Trophoblast cell (in vitro differentiated cells and primary cell): Measurements from ENCODE around the gene C2orf69.

Source experiments
- DNase-seq, 2 donors: peaks; one replicate each; pipeline ENCODE4 v3.0.0-alpha.2; 2016
- H2AFZ ChIP-seq: 2 replicates; pipeline ENCODE4 v1.6.1; 2013; ENCODE audit warnings: low read length, moderate library complexity, mild to moderate bottlenecking; ENCODE audit not compliant: insufficient read depth, poor library complexity
- H2AK5ac ChIP-seq: 2 replicates; pipeline ENCODE4 v1.6.1; 2013; ENCODE audit warnings: mild to moderate bottlenecking, low read length
- H2BK120ac ChIP-seq: 2 replicates; pipeline ENCODE4 v1.6.1; 2013; ENCODE audit warnings: low read length, mild to moderate bottlenecking, moderate library complexity; ENCODE audit not compliant: insufficient read depth, poor library complexity
- H2BK12ac ChIP-seq: 2 replicates; pipeline ENCODE4 v1.6.1; 2013; ENCODE audit warnings: mild to moderate bottlenecking, low read length, moderate library complexity
- H2BK5ac ChIP-seq: 2 replicates; pipeline ENCODE4 v1.6.1; 2013; ENCODE audit warnings: low read length, low read depth, moderate library complexity, mild to moderate bottlenecking; ENCODE audit not compliant: poor library complexity
- H3K14ac ChIP-seq: 2 replicates; pipeline ENCODE4 v1.6.1; 2013; ENCODE audit warnings: mild to moderate bottlenecking, low read length
- H3K18ac ChIP-seq: 2 replicates; pipeline ENCODE4 v1.6.1; 2013; ENCODE audit warnings: mild to moderate bottlenecking, low read length
- H3K23ac ChIP-seq: 2 replicates; pipeline ENCODE4 v1.6.1; 2013; ENCODE audit warnings: low read length
- H3K27ac ChIP-seq: 2 replicates; pipeline ENCODE4 v1.5.1; 2013; ENCODE audit warnings: low read depth, mild to moderate bottlenecking, inconsistent platforms, low read length, moderate library complexity
- H3K27me3 ChIP-seq: 2 replicates; pipeline ENCODE4 v1.6.1; 2013; ENCODE audit warnings: inconsistent platforms, mild to moderate bottlenecking, low read length, moderate library complexity; ENCODE audit not compliant: insufficient read depth
- H3K36me3 ChIP-seq, 2 experiments: 1 replicate in 1 of 2; 2 replicates in 1 of 2; pipeline ENCODE4 v1.6.1; 2013; ENCODE audit warnings: low read length in 2 of 2, mild to moderate bottlenecking in 2 of 2, moderate library complexity in 1 of 2; ENCODE audit not compliant: insufficient read depth in 2 of 2, control insufficient read depth in 1 of 2
- H3K4ac ChIP-seq: 2 replicates; pipeline ENCODE4 v1.6.1; 2013; ENCODE audit warnings: low read depth, mild to moderate bottlenecking, low read length, moderate library complexity
- H3K4me1 ChIP-seq, 2 experiments: 1 replicate in 1 of 2; 2 replicates in 1 of 2; pipeline ENCODE4 v1.6.1; 2013; ENCODE audit warnings: low read length in 2 of 2, mild to moderate bottlenecking in 2 of 2, moderate library complexity in 1 of 2; ENCODE audit not compliant: insufficient read depth in 2 of 2, control insufficient read depth in 1 of 2
- H3K4me2 ChIP-seq: 2 replicates; pipeline ENCODE4 v1.6.1; 2013; ENCODE audit warnings: inconsistent platforms, mild to moderate bottlenecking, low read length, moderate library complexity
- H3K4me3 ChIP-seq: 2 replicates; pipeline ENCODE4 v1.5.1; 2013; ENCODE audit warnings: mild to moderate bottlenecking, low read depth, low read length, inconsistent platforms
- H3K79me1 ChIP-seq: one replicate; pipeline ENCODE4 v1.6.1; 2013; ENCODE audit warnings: low read length
- H3K79me2 ChIP-seq: 2 replicates; pipeline ENCODE4 v1.6.1; 2013; ENCODE audit warnings: low read length, mild to moderate bottlenecking; ENCODE audit not compliant: control insufficient read depth, insufficient read depth, poor library complexity
- H3K9ac ChIP-seq: 2 replicates; pipeline ENCODE4 v1.6.1; 2013; ENCODE audit warnings: mild to moderate bottlenecking, low read length
- H3K9me3 ChIP-seq: 2 replicates; pipeline ENCODE4 v1.6.1; 2013; ENCODE audit warnings: low read depth, mild to moderate bottlenecking, control low read depth, inconsistent platforms, low read length; ENCODE audit not compliant: insufficient read depth
- H4K12ac ChIP-seq: 2 replicates; pipeline ENCODE4 v1.6.1; 2013; ENCODE audit warnings: low read depth, mild to moderate bottlenecking, low read length, moderate library complexity
- H4K8ac ChIP-seq: 2 replicates; pipeline ENCODE4 v1.6.1; 2013; ENCODE audit warnings: low read depth, mild to moderate bottlenecking, low read length, moderate library complexity
- H4K91ac ChIP-seq: one replicate; pipeline ENCODE4 v1.6.1; 2013; ENCODE audit warnings: low read depth, mild to moderate bottlenecking, low read length, moderate library complexity
- WGBS: extraction: QIAGEN DNeasy Blood & Tissue Kit; methylation state at CpG from one replicate; pipeline ENCODE4 v1.1.7; 2013; ENCODE audit warnings: missing lambda C conversion rate; ENCODE audit not compliant: insufficient read length, insufficient coverage; ENCODE audit errors: extremely low coverage; 5-methylcytosine and 5-hydroxymethylcytosine counted together

Gene C2orf69

DNA sequence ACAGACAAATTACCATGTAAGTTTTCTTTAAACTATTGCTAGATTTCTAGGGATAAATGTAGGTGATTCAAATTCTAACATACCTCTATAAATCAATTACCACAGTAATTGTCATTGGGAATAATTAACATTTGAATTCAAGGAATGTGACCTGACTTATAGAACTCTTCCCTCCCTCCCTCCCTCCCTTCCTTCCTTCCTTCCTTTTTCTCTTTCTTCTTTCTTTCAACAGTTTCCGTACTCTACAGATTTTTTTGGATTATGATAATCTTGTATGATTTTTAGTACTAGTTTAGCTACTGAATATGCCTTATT is 41.9 kb upstream of the C2orf69 start:
- no peak overlapping the region for H3K14ac ChIP-seq
- H2BK5ac ChIP-seq: no peak overlapping the region
- H3K79me2 ChIP-seq: no peaks in the 10 kb centered on the region
- no peak overlapping the region for H3K4ac ChIP-seq
- H3K36me3 ChIP-seq: no peaks in the 10 kb centered on the region
- no peak overlapping the region for H2AFZ ChIP-seq
- H3K9ac ChIP-seq: no peak overlapping the region
- no peak overlapping the region for H2BK120ac ChIP-seq
- H4K91ac ChIP-seq: no peak overlapping the region
- H3K27ac ChIP-seq: no peak overlapping the region
- H3K27me3 ChIP-seq: no peaks in the 10 kb centered on the region
- no peak overlapping the region for H2AK5ac ChIP-seq
- H3K23ac ChIP-seq: no peak overlapping the region
- no peak overlapping the region for H4K12ac ChIP-seq
- no peak overlapping the region for H2BK12ac ChIP-seq
- no peak for DNase-seq
- no peak overlapping the region for H3K4me2 ChIP-seq
- no peaks in the 10 kb centered on the region for H3K79me1 ChIP-seq
- no peak overlapping the region for H3K4me3 ChIP-seq
- WGBS: no CpG with 5 or more reads among the region's 1 CpG
- H3K4me1 ChIP-seq: no peaks in the 10 kb centered on the region
- H4K8ac ChIP-seq: no peak overlapping the region
- no peak overlapping the region for H3K18ac ChIP-seq
- H3K9me3 ChIP-seq: peaks cover 2% of the 10 kb centered on the region

- Histone ChIP-seq H2BK12ac (no peak overlapping the region), H4K91ac (no peak overlapping the region), H3K18ac (no peak overlapping the region), H3K14ac (no peak overlapping the region), H3K79me2 (no peaks in the 10 kb centered on the region), H2BK5ac (no peak overlapping the region), H3K4me2 (no peak overlapping the region), H2BK120ac (no peak overlapping the region), H3K79me1 (no peaks in the 10 kb centered on the region), H3K4me3 (no peak overlapping the region), H3K23ac (no peak overlapping the region), H3K9me3 (peaks cover 2% of the 10 kb centered on the region), H4K12ac (no peak overlapping the region), H3K4me1 (no peaks in the 10 kb centered on the region), H2AK5ac (no peak overlapping the region), H3K9ac (no peak overlapping the region), H3K4ac (no peak overlapping the region), H3K36me3 (no peaks in the 10 kb centered on the region), H2AFZ (no peak overlapping the region), H4K8ac (no peak overlapping the region), H3K27me3 (no peaks in the 10 kb centered on the region), H3K27ac (no peak overlapping the region)
- DNase-seq: no peak
- no CpG with 5 or more reads among the region's 1 CpG for WGBS
Observed at GRCh38 chr2:199869653-199870052, 41.4 kb upstream of the C2orf69 start.

DNA sequence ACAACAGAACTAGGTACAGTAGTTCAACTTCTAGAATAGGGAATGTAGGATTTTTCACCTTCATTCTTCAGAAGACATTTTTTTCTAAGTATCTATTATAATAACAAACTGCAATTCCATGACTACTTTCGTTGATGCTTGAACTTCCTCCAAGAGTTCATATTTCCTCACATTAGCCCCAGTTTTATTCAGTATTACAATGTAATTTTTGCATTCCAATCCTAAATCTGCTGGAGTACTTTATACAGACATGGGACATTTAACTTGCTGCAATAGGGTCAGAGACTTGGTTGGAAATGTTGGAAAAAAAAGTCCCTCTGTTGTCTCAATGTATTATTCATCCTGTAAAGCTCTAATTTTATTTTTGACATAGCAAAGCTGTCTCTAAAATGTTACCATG is 40.5 kb upstream of the C2orf69 start:
- Histone ChIP-seq H3K4me3 (no peak overlapping the region), H2AK5ac (no peak overlapping the region), H2AFZ (no peak overlapping the region), H3K27me3 (no peaks in the 10 kb centered on the region), H3K9me3 (peaks cover 2% of the 10 kb centered on the region), H3K4me1 (no peaks in the 10 kb centered on the region), H3K79me2 (no peaks in the 10 kb centered on the region), H3K36me3 (no peaks in the 10 kb centered on the region), H3K23ac (no peak overlapping the region), H4K91ac (no peak overlapping the region), H3K14ac (no peak overlapping the region), H2BK120ac (no peak overlapping the region), H3K79me1 (no peaks in the 10 kb centered on the region), H3K18ac (no peak overlapping the region), H3K4me2 (no peak overlapping the region), H3K9ac (no peak overlapping the region), H2BK12ac (no peak overlapping the region), H2BK5ac (no peak overlapping the region), H3K4ac (no peak overlapping the region), H3K27ac (no peak overlapping the region), H4K8ac (no peak overlapping the region), H4K12ac (no peak overlapping the region)
- no CpG with 5 or more reads among the region's 1 CpG for WGBS
- DNase-seq: no peak

GRCh38 chr2:199874209-199874608 is 36.9 kb upstream of the C2orf69 start:
- no peak overlapping the region for H3K4me2 ChIP-seq
- WGBS: no CpG with 5 or more reads among the region's 1 CpG
- no peaks in the 10 kb centered on the region for H3K27me3 ChIP-seq
- H2BK120ac ChIP-seq: no peak overlapping the region
- no peak overlapping the region for H3K18ac ChIP-seq
- no peak overlapping the region for H4K8ac ChIP-seq
- H3K23ac ChIP-seq: no peak overlapping the region
- no peak overlapping the region for H2AFZ ChIP-seq
- H2AK5ac ChIP-seq: no peak overlapping the region
- H3K14ac ChIP-seq: no peak overlapping the region
- H4K91ac ChIP-seq: no peak overlapping the region
- no peak overlapping the region for H2BK5ac ChIP-seq
- no peak overlapping the region for H3K4me3 ChIP-seq
- H3K27ac ChIP-seq: no peak overlapping the region
- peaks cover 6% of the 10 kb centered on the region for H3K9me3 ChIP-seq
- H3K4me1 ChIP-seq: peaks cover 0 to 2% of the 10 kb centered on the region in 2 experiments
- no peak overlapping the region for H3K9ac ChIP-seq
- H3K4ac ChIP-seq: no peak overlapping the region
- no peaks in the 10 kb centered on the region for H3K79me2 ChIP-seq
- no peak for DNase-seq
- no peak overlapping the region for H4K12ac ChIP-seq
- no peaks in the 10 kb centered on the region for H3K79me1 ChIP-seq
- H2BK12ac ChIP-seq: no peak overlapping the region
- peaks cover 0 to 2% of the 10 kb centered on the region in 2 experiments for H3K36me3 ChIP-seq
